NB4 (cell line): ENCODE measurements around the gene LEUTX.

Experiments used
- POLR2A ChIP-seq: IDR thresholded peaks from 2 replicates; pipeline ENCODE4 v1.6.1; 2011; ENCODE audit warnings: mild to moderate bottlenecking; ENCODE audit not compliant: insufficient read length; ENCODE audit errors: extremely low read depth
- TF ChIP-seq, protein P1 (sequence below): IDR thresholded peaks from one replicate; pipeline ENCODE4 v1.5.1; 2012; ENCODE audit warnings: low read depth, low read length

DNA sequence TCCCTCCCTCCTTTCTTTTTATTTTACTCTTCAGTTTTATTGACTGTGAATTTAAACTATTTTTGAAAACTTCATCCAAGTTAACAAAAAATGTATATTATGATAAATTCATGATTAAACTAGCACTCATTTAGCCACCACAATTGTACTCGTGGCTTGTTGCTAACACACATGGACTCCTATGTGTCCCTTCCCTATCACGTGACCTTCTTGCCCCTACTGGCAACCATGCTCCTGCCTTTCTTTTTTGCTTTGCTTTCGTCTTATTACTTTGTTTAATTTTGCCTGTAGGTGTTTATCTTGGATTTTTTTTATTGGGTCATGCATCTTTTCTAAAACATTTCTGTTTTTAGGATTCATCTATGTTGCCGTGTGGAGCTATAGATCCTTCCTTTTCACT, 49.1 kb upstream of the LEUTX start:
- TF ChIP-seq, protein P1, sequence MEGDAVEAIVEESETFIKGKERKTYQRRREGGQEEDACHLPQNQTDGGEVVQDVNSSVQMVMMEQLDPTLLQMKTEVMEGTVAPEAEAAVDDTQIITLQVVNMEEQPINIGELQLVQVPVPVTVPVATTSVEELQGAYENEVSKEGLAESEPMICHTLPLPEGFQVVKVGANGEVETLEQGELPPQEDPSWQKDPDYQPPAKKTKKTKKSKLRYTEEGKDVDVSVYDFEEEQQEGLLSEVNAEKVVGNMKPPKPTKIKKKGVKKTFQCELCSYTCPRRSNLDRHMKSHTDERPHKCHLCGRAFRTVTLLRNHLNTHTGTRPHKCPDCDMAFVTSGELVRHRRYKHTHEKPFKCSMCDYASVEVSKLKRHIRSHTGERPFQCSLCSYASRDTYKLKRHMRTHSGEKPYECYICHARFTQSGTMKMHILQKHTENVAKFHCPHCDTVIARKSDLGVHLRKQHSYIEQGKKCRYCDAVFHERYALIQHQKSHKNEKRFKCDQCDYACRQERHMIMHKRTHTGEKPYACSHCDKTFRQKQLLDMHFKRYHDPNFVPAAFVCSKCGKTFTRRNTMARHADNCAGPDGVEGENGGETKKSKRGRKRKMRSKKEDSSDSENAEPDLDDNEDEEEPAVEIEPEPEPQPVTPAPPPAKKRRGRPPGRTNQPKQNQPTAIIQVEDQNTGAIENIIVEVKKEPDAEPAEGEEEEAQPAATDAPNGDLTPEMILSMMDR = no peak
- TF ChIP-seq POLR2A = no peak
